HUES48 (cell line): ENCODE measurements around the gene UNC79.
A peak's percentile ranks its signal among the peaks of the same experiment; 100 is the strongest.
"Not testable (repeated sequence)": the region's sequence is repeated elsewhere in the genome, so short reads cannot be mapped to it uniquely, and the experiment has no call there.

ENCODE experiments used
- H3K27ac ChIP-seq: one replicate; pipeline ENCODE4 v1.7.0; 2013; ENCODE audit warnings: low read depth, low read length, inconsistent platforms
- H3K27me3 ChIP-seq: 2 replicates; pipeline ENCODE4 v1.6.1; 2013; ENCODE audit warnings: mild to moderate bottlenecking, low read length; ENCODE audit not compliant: control insufficient read depth, insufficient read depth
- H3K36me3 ChIP-seq: 2 replicates; pipeline ENCODE4 v1.6.1; 2013; ENCODE audit warnings: low read length; ENCODE audit not compliant: control insufficient read depth, insufficient read depth
- H3K4me1 ChIP-seq: 2 replicates; pipeline ENCODE4 v1.6.1; 2013; ENCODE audit warnings: mild to moderate bottlenecking, low read length; ENCODE audit not compliant: control insufficient read depth, insufficient read depth
- H3K4me3 ChIP-seq: 2 replicates; pipeline ENCODE4 v1.5.1; 2013; ENCODE audit warnings: mild to moderate bottlenecking, low read depth, low read length
- H3K9ac ChIP-seq: 2 replicates; pipeline ENCODE4 v1.6.1; 2013; ENCODE audit warnings: mild to moderate bottlenecking, low read depth, low read length, moderate library complexity
- H3K9me3 ChIP-seq: 2 replicates; pipeline ENCODE4 v1.6.1; 2013; ENCODE audit warnings: low read length; ENCODE audit not compliant: control insufficient read depth, insufficient read depth

The UNC79 gene

DNA sequence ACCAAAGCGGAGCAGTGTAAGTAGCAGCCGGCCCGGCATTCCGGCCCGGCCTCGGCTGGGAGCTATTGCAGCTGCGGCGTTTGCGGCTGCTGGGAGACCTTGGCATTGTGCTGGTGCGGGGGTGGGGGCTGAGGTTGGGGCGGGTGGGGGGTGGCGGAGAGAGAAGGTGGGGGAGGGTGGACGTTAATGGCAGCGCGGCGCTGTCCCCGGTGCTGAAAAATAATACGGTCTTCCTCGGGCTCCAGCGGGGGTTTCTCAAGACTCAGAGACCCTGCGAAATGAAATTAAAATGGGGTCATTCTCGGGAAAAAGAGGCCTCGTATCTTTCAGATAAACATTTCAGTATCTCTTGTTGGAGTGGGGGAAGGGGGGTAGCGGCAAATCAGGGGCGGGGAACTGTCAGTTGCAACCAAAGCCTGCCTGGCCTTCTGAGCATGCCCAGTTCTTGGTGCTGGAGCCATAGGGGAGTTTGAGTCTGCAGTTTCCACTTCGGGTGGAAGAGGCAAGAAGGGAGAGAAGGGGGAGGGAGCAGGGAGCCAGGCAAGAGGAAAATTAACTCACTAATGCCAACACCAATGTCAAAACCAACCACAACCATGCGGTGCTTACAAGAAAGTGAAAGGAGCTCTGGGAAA, 414 bp downstream of the UNC79 start:
- peak overlapping the region; percentile 88 for H3K27ac ChIP-seq
- H3K4me3 ChIP-seq, result peak overlapping the region; percentile 91
- H3K27me3 ChIP-seq, result peaks cover 10% of the 10 kb centered on the region; the same call in 1 of the 2 replicates
- H3K9me3 ChIP-seq, result no peaks in the 10 kb centered on the region
- no peak overlapping the region for H3K9ac ChIP-seq
- H3K36me3 ChIP-seq, result no peaks in the 10 kb centered on the region
- H3K4me1 ChIP-seq, result peaks cover 10% of the 10 kb centered on the region; the same call in 1 of the 2 replicates

DNA sequence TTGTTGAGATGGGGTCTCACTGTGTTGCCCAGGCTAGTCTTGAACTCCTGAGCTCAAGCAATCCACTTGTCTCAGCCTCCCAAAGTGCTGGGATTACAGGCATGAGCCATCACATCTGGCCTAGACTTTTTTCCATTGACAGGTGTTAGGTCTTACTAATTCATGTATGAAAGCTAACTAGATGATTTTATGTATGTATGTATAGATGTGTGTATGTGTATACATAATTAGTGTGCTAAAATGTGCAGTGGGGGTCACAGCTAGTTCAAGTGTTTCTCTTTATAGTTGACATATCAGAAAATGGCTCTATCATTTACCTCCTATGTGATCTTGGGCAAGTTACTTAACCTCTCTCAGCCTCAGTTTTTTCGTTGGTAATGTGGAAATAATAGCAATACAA, 23.5 kb downstream of the UNC79 start:
- Histone ChIP-seq H3K4me1 (peaks cover 14% of the 10 kb centered on the region; the same call in 1 of the 2 replicates), H3K27me3 (no peaks in the 10 kb centered on the region), H3K9me3 (no peaks in the 10 kb centered on the region), H3K27ac (no peak overlapping the region), H3K4me3 (no peak overlapping the region), H3K36me3 (no peaks in the 10 kb centered on the region), H3K9ac (no peak overlapping the region)

DNA sequence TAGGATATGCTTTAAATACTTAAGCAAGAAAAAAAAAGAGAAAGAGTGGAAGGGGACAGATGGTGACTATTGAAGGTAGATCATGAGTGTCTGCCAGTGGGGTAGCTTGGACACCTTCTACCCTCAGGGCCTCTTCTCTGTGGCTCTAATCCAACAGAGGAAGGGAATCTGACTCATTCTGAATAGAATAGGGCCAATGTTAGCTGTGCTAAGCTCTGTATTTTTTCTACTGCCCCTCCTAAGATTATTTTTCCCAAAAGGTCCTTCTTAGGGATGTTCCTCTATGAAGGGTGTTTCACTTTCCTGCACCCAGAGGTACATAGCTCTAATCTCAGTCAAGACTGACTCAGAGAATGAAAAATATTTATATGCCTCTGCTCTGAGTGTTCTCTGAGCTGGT, 25.6 kb downstream of the UNC79 start:
- H3K4me1 ChIP-seq, result peaks cover 14% of the 10 kb centered on the region; the same call in 1 of the 2 replicates
- no peaks in the 10 kb centered on the region for H3K9me3 ChIP-seq
- H3K4me3 ChIP-seq, result no peak overlapping the region
- no peak overlapping the region for H3K9ac ChIP-seq
- no peaks in the 10 kb centered on the region for H3K36me3 ChIP-seq
- no peak overlapping the region for H3K27ac ChIP-seq
- H3K27me3 ChIP-seq, result no peaks in the 10 kb centered on the region

DNA sequence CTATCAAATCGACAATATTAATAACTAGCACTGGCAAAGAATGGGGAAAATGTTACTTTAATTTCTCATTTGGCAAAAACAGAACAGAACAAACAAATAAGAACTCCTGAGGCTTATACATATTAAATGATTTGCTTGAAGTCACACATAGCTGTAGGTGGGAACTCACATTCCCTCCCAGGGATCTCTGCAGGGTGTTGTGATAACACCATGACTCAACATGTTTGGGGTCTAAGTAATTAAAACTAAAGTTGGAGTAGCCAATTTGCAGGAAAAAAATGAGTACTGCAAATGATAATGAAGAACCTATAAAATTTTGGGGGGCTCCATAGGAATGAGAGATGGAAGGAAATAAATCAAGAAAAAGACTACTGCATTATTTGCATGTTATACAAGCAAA, 27.5 kb downstream of the UNC79 start:
- Histone ChIP-seq H3K27ac (no peak overlapping the region), H3K36me3 (no peaks in the 10 kb centered on the region), H3K4me3 (no peak overlapping the region), H3K9ac (no peak overlapping the region), H3K4me1 (peaks cover 14% of the 10 kb centered on the region; the same call in 1 of the 2 replicates), H3K9me3 (no peaks in the 10 kb centered on the region), H3K27me3 (no peaks in the 10 kb centered on the region)

DNA sequence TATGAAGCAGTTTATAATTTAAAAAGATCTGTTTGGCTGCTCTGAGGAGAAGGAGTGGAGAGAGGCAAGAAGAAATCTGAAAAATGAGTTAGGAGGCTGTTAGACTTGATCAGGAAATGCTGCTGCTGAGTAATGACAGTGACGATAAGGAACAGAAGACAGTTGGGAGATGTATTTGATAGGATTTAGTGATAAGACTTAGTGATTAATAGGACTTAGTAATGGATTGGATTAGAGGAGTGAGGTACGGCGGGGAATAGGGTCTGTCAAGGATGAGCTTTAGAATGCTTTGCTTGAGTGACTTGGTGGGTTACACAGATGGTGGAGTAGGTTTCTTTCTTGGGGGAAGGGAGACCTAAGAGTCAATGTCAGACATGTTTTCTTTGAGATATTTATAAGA, 31.7 kb downstream of the UNC79 start:
- H3K9ac ChIP-seq, result no peak overlapping the region
- no peak overlapping the region for H3K4me3 ChIP-seq
- H3K9me3 ChIP-seq, result no peaks in the 10 kb centered on the region
- H3K36me3 ChIP-seq, result no peaks in the 10 kb centered on the region
- H3K27me3 ChIP-seq, result no peaks in the 10 kb centered on the region
- peaks cover 10% of the 10 kb centered on the region; the same call in 1 of the 2 replicates for H3K4me1 ChIP-seq
- no peak overlapping the region for H3K27ac ChIP-seq

DNA sequence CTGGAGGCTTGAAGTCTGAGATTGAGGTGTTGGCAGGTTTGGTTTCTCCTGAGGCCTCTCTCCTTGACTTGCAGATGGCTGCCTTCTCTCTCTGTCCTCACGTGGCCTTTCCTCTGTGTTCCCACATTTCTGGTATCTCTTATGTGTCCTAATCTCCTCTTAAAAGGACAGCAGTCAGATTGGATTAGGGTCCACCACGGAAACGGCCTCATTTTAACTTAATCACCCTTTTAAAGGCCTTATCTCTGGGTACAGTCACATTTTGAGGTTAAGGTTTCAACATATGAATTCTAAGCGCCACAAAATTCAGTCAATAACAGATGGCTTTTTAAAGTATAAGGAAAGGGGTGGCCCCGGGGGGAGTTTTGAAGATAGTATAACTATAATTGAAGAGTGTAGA, 33.5 kb downstream of the UNC79 start:
- Histone ChIP-seq H3K4me1 (no peaks in the 10 kb centered on the region), H3K27me3 (no peaks in the 10 kb centered on the region), H3K27ac (no peak overlapping the region), H3K36me3 (no peaks in the 10 kb centered on the region), H3K9ac (no peak overlapping the region), H3K4me3 (no peak overlapping the region), H3K9me3 (no peaks in the 10 kb centered on the region)

DNA sequence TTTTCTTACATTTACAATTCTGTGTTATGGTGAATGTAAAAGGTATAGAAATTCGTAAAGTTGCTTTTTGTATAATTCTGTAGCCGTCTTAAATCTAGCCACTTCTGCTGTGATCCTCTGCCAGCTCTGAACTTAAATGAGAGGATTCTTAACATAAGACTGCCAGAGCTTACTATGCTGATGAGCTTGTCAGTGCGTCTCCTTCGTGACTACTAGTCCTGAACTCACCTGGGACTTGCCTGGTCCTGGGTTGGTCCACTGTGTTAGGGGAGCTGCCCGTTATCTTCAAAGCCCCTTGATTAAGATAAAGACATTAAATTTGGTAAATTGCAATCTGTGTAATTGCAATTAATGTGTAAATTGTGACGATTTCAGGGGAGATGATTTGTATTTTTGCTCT, 44.7 kb downstream of the UNC79 start:
- H3K36me3 ChIP-seq, result no peaks in the 10 kb centered on the region
- H3K4me1 ChIP-seq, result peaks cover 10% of the 10 kb centered on the region
- no peak overlapping the region for H3K4me3 ChIP-seq
- H3K9ac ChIP-seq, result no peak overlapping the region
- H3K27ac ChIP-seq, result no peak overlapping the region
- no peaks in the 10 kb centered on the region for H3K9me3 ChIP-seq
- no peaks in the 10 kb centered on the region for H3K27me3 ChIP-seq

DNA sequence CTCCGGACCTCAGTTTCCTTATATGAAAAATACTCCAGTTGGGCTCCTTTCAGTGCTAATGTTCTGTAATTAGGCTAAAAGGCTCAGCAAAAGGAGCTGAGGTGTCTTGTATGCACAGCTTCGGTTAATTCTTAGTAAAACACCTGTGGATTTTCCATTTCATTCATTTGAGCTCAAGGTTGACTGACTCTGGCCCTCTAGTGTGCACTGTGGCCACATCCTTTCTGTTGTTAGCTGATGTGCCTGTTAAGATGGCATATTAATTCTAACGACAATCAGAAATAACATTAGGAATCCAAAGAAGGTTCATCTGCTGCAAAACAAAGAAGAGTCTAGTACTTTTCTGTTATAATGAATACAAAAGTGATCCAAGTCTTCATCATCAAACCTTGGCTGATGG, 45.6 kb downstream of the UNC79 start:
- no peak overlapping the region for H3K27ac ChIP-seq
- peaks cover 10% of the 10 kb centered on the region for H3K4me1 ChIP-seq
- no peaks in the 10 kb centered on the region for H3K27me3 ChIP-seq
- no peak overlapping the region for H3K9ac ChIP-seq
- H3K9me3 ChIP-seq, result no peaks in the 10 kb centered on the region
- H3K36me3 ChIP-seq, result no peaks in the 10 kb centered on the region
- H3K4me3 ChIP-seq, result no peak overlapping the region

DNA sequence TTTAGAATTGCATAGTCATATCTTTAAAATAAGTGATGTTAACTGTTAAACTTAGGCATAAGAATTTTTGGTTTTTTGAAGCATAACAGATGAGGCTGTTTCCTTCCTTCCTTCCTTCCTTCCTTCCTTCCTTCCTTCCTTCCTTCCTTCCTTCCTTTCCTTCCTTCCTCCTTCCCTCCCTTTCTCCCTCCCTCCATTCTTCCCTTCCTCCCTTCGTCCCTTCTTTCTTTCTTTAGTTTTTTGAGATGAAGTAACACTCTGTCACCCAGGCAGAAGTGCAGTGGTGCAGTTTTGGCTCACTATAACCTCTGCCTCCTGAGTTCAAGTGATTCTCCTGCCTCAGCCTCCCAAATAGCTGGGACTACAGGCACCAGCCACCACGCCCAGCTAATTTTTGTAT, 48.3 kb downstream of the UNC79 start:
- H3K4me3 ChIP-seq, H3K9me3 ChIP-seq, H3K27ac ChIP-seq, H3K36me3 ChIP-seq, H3K27me3 ChIP-seq, H3K4me1 ChIP-seq, H3K9ac ChIP-seq: not testable (repeated sequence)

DNA sequence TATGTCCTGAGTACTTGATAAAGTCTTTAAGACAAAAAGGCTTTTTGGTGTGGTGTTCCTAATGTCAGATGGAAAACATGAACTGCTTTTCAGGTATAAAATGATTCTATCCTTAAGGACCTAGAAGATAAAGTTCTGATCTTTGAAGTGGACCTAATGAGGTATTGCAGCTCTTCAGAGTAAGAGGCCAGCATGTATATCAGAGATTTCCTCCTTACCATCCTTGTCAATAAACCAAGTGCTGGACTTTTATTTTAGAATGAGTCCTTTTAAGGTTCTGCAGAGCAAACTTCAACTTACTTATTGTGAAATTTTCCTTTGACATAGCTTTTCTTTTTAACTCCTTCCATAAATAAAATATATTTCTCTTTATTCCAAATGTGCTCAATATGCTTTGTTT, 50.1 kb downstream of the UNC79 start:
- H3K9me3 ChIP-seq, result no peaks in the 10 kb centered on the region
- no peaks in the 10 kb centered on the region for H3K36me3 ChIP-seq
- no peak overlapping the region for H3K9ac ChIP-seq

DNA sequence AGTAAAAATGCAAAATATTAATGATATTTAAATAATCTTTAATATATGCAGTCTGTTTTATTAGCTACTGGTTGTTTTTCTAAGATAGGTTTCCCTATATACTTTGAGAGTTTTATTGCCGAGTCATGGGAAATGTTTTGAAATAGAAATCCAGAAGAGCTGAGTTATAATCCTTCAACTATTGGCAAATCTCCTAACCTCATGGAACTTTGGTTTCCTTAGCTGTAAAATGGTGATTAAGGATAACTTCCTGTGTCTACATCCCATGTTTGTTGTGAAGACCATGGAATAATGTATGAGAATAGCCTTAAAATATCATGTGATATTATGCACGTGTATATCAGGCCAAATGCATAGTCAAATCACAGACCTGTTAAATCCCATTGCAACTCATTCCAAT, 51.0 kb downstream of the UNC79 start:
- no peaks in the 10 kb centered on the region for H3K27me3 ChIP-seq
- H3K27ac ChIP-seq, result no peak overlapping the region
- H3K36me3 ChIP-seq, result no peaks in the 10 kb centered on the region
- no peak overlapping the region for H3K4me3 ChIP-seq
- no peaks in the 10 kb centered on the region for H3K9me3 ChIP-seq
- no peak overlapping the region for H3K9ac ChIP-seq
- no peaks in the 10 kb centered on the region for H3K4me1 ChIP-seq

More for the DNA sequence above, 50.1 kb downstream of the UNC79 start:
- H3K4me3 ChIP-seq, result no peak overlapping the region
- H3K27me3 ChIP-seq, result no peaks in the 10 kb centered on the region
- H3K4me1 ChIP-seq, result peaks cover 5% of the 10 kb centered on the region; the same call in 1 of the 2 replicates
- no peak overlapping the region for H3K27ac ChIP-seq
